Hematopoietic multipotent progenitor cell treated with erythropoietin and hydrocortisone succinate and interleukin-3 and kit ligand, for 6 days (in vitro differentiated cells): ENCODE measurements around the gene MVB12B.
"Not testable (repeated sequence)": the region's sequence is repeated elsewhere in the genome, so short reads cannot be mapped to it uniquely, and the experiment has no call there.

Experiments
- DNase-seq: peaks from one replicate; pipeline ENCODE4 v3.0.0-alpha.2; 2015

Gene MVB12B

DNA sequence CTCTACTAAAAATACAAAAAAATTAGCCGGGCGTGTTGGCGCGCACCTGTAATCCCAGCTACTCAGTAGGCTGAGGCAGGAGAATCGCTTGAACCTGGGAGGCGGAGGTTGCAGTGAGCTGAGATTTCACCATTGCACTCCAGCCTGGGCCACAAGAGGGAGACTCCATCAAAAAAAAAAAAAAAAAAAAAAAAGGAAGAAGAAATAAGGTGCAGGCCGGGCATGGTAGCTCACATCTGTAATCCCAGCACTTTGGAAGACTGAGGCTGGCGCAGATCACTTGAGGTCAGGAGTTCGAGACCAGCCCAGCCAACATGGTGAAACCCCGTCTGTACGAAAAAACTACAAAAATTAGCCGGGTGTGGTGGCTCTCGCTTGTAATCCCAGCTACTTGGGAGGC lies 228.8 kb downstream of the MVB12B start:
- DNase-seq: not testable (repeated sequence)
